ENCODE results near the gene SP6. TPM values are rescaled to one million over a fixed set of nuclear protein-coding genes. Genes with fewer than 3 reads are reported as not detected.

Gene SP6
- total RNA-seq, 1 experiment from 2014 or later = 10.8 TPM

GRCh38 chr17:47884905-47885730 lies 34.2 kb upstream of the SP6 start:
- BruUV-seq (replicated peaks) = no TSS peak
- peaks cover 0 to 32% of the 10 kb centered on the region in 2 experiments; a peak in 2 of 4 replicates for H3K4me1 ChIP-seq (ENCODE audit: control insufficient read depth in 1 of 2, insufficient read depth in 2 of 2, low read length in 2 of 2)
- intact Hi-C loops (cut with micrococcal nuclease) = no loop called here
- H3K79me2 ChIP-seq (ENCODE audit: insufficient read depth, low read length) = no peaks in the 10 kb centered on the region
- no peak overlapping the region for H3K4me2 ChIP-seq (ENCODE audit: low read length)
- no peak overlapping the region for H3K4me3 ChIP-seq (replicated peaks in 1 of 2; ENCODE audit: low read depth in 1 of 2, low read length in 2 of 2)
- POLR2A ChIA-PET = interaction anchor here (1.3 to 3.6 kb wide), 3 partner anchors 10 to 44 kb away, joined by 3 to 19 read pairs (median 4); partner anchors contain the start of genes SCRN2, SP2 and SP6
- TF ChIP-seq REST (IDR thresholded peaks at IDR 0.05; ENCODE audit: low read depth) (no peak), FOSL1 (IDR thresholded peaks at IDR 0.05; ENCODE audit: low read depth) (no peak), CEBPB (IDR thresholded peaks at IDR 0.05; ENCODE audit: low read depth) (no peak), SP1 (IDR thresholded peaks at IDR 0.05; ENCODE audit: low read depth) (no peak), ZBTB33 (IDR thresholded peaks at IDR 0.05; ENCODE audit: extremely low read depth, insufficient replicate concordance, low read length) (no peak), POLR2A (IDR thresholded peaks at IDR 0.05; ENCODE audit: borderline replicate concordance, extremely low read depth, insufficient read depth, insufficient read length) (no peak), SRF (IDR thresholded peaks at IDR 0.05; ENCODE audit: low read depth) (no peak), POLR2AphosphoS5 (IDR thresholded peaks at IDR 0.05; ENCODE audit: low read depth, low read length) (no peak), ZNF274 (IDR thresholded peaks at IDR 0.05; ENCODE audit: low read depth, low read length) (no peak), MAX (IDR thresholded peaks at IDR 0.05) (no peak), EZH2phosphoT487 (IDR thresholded peaks at IDR 0.05; ENCODE audit: borderline replicate concordance) (no peak), JUND (IDR thresholded peaks at IDR 0.05) (no peak), ATF3 (IDR thresholded peaks at IDR 0.05) (no peak)
- no peaks in the 10 kb centered on the region for H3K9me3 ChIP-seq (ENCODE audit: control insufficient read depth in 1 of 2, insufficient read depth in 1 of 2, low read depth in 1 of 2, low read length in 2 of 2)
- H3K9ac ChIP-seq (ENCODE audit: low read length) = no peak overlapping the region
- ATAC-seq (no peak), DNase-seq (ENCODE audit: low read depth, low spot score) (no peak)
- CTCF ChIA-PET = interaction anchor here (0.9 to 3.5 kb wide), 4 partner anchors 35 to 44 kb away, joined by 3 to 26 read pairs (median 18); partner anchors contain the start of genes SCRN2 and SP6
- no peaks in the 10 kb centered on the region for H3K27me3 ChIP-seq (ENCODE audit: insufficient read depth, low read length)
- H2AFZ ChIP-seq (ENCODE audit: low read depth, low read length, poor library complexity, severe bottlenecking) = no peak overlapping the region
- RAD21 ChIA-PET (ENCODE audit: low non-redundant PET in 1 of 2, low total read pairs in 2 of 2, uncharacterized antibody in 2 of 2, unreplicated experiment in 2 of 2) = interaction anchor here in 1 of 2 experiments (1.2 kb wide), 1 partner anchor 44 kb away, joined by 3 read pairs; the partner anchor contains the start of gene SCRN2
- no peak overlapping the region for H3K27ac ChIP-seq (ENCODE audit: low read depth, low read length)
- no peaks in the 10 kb centered on the region for H3K36me3 ChIP-seq (ENCODE audit: control insufficient read depth in 1 of 2, insufficient read depth in 2 of 2, low read length in 2 of 2)
- H4K20me1 ChIP-seq (ENCODE audit: insufficient read depth) = no peaks in the 10 kb centered on the region
- no peaks in the 10 kb centered on the region for H3K9me2 ChIP-seq (ENCODE audit: insufficient read depth)

Measured in HCT116 (cell line).